Tibial nerve (tissue), 4 donors: Measurements from ENCODE around the gene MRS2.

ENCODE experiments used
- EP300 ChIP-seq, 2 donors: sonication (generic); formaldehyde crosslinking; IDR thresholded peaks; one replicate each; pipeline ENCODE4 v1.6.1; 2017; ENCODE audit warnings: antibody characterized with exemption in 2 of 2, mild to moderate bottlenecking in 1 of 2
- POLR2A ChIP-seq, 2 donors: fragments of 450-650 bp; IDR thresholded peaks; one replicate each; pipeline ENCODE4 v1.6.1; 2017; ENCODE audit warnings: antibody characterized with exemption in 2 of 2, mild to moderate bottlenecking in 2 of 2, moderate library complexity in 2 of 2
- TF ChIP-seq, protein P1 (sequence below), 5 experiments: fragments of 200-600 bp in 3 of 5; fragments of 450-650 bp in 2 of 5; sonication (generic) in 3 of 5; IDR thresholded peaks; one replicate each; pipeline ENCODE4 v1.5.1; 2016 to 2019; ENCODE audit warnings: antibody characterized with exemption in 5 of 5, mild to moderate bottlenecking in 3 of 5, moderate library complexity in 2 of 5

GRCh38 chr6:24385536-24386269 lies 17.0 kb upstream of the MRS2 start:
- no peak for TF ChIP-seq POLR2A (IDR thresholded peaks at IDR 0.05)
- TF ChIP-seq, protein P1, sequence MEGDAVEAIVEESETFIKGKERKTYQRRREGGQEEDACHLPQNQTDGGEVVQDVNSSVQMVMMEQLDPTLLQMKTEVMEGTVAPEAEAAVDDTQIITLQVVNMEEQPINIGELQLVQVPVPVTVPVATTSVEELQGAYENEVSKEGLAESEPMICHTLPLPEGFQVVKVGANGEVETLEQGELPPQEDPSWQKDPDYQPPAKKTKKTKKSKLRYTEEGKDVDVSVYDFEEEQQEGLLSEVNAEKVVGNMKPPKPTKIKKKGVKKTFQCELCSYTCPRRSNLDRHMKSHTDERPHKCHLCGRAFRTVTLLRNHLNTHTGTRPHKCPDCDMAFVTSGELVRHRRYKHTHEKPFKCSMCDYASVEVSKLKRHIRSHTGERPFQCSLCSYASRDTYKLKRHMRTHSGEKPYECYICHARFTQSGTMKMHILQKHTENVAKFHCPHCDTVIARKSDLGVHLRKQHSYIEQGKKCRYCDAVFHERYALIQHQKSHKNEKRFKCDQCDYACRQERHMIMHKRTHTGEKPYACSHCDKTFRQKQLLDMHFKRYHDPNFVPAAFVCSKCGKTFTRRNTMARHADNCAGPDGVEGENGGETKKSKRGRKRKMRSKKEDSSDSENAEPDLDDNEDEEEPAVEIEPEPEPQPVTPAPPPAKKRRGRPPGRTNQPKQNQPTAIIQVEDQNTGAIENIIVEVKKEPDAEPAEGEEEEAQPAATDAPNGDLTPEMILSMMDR (IDR thresholded peaks at IDR 0.05): no peak
- no peak for TF ChIP-seq EP300 (IDR thresholded peaks at IDR 0.05)
